Activated T-cell treated with anti-CD3 and anti-CD28 coated beads, Interleukin-2, amount 50 U/mL, for 48 hours (primary cell): ENCODE results near the gene MB.
A peak's percentile ranks its signal among the peaks of the same experiment; 100 is the strongest.
"Not testable (repeated sequence)": the region's sequence is repeated elsewhere in the genome, so short reads cannot be mapped to it uniquely, and the experiment has no call there.

ENCODE experiments used
- DNase-seq, 2 experiments: peaks; one replicate each; pipeline ENCODE4 v3.0.0-alpha.2; 2020

Gene MB

DNA sequence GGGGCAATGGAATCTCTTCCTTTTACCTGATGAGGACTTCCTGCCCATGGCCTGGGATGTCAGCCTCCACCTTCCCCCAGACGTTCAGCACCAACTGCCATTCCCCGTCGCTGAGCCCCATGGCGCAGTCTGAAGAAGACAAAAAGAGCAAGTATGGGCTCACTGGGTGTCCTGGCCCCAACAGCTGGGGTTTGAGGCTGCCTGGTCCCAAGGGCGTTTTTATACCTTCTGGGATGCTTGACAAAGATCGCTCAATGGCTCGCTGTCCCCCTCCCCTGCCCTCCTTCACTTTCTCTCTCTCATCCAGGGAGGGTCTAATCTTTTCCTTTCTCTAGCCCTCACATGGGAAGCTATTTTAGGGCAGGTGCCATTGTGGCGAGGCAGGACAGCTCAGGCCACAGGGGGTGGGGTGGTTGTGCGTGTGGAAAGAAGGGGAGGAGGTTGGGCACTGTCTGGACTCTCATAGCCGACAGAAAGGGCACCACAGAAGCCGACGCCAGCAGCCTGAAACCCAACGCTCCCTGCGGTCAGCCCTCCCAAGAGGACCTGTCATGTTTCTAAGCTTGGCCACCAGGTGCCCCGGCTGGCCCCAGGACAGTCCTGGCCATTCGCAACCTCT, at the start of gene MB:
Gene MB (minus strand): TSS at position 193 of the 619 bp plus-strand sequence. CDS start 72 bp downstream, at position 121.
- no peak for DNase-seq

DNA sequence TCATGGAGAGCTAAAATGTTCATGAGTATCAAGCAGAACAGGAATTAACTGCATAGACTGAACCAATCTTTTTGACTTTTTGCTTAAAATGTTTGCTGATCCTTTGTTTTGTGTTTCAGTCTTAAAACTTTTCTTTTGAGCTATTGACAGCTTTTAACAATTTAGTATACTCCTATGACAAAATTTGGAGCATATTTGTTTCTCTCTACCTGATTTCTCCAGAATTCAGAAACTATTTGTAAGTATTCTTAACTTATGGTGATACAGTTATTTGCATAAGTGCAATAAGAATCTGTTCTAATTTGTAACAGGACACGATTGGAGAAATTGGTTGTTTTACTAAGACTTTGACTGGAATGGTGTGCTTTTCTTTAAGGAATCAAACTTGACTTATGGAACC, 49.6 kb upstream of the MB start:
- not testable (repeated sequence) for DNase-seq

DNA sequence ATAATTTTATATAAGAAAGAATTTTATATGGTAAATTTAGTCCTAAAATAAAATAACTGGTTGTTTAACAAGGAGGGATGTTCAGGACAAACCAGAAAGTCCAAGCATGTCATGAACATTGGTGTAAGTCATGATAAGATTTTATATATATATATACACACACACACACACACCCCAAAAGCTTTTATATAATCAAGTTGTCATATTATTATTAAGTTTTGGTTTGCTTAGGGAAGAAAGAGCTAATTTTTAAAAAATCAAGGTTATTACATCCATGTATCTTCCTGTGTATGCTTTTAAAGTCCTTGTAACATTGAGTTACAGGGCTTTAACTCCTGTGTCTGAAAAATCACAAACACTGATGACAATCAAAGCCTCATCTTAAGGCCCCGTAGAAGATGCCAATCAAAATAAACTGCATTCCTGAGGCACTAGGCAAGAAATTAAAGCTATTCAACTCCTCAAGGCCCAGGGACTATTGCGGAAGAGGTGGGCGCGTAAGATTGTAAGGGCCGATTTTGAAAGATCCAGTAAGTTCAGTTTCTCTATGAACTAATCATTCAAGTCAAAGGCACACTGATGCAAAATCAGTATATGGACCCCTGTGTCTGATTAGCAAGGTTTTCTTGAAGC, 47.9 kb upstream of the MB start:
- DNase-seq = no peak

DNA sequence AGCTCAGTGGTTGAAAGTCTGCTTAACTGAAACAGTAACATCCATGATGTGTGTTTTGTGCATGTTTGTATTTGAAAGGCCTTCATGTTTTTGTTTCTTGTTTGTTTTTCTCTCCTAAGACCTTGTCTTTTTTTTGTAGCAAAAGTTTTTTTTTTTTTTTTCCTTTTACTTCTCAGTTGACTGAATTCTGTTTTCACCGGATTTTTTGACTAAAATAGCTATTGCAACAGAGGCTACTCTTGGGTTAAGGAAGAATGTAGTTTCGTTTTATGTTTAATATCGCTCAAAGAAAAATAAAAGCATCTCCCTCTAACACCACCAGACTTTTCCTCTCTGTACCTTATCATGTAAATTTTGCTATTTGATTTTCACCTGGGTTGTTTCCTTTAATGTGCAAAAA, 46.2 kb upstream of the MB start:
- no peak for DNase-seq

DNA sequence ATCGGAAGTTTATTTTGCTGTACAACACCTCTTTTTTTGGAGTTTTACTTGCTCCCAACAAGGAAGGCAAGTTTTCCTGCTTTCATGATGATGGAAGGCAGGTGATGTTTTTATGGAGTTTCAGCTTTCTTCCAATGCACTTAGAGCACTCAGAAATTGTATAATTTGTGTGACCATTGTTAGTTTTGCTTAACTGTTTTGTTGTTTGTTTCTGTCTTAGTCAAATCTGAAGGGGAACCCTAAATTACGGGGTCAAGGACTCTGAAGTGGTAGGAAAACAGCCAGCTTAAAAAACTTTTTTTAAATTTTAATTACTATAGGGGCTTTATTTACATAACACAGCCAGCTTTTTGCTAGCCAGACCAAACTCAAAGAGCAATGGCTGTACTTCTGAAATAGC, 45.8 kb upstream of the MB start:
- no peak for DNase-seq

DNA sequence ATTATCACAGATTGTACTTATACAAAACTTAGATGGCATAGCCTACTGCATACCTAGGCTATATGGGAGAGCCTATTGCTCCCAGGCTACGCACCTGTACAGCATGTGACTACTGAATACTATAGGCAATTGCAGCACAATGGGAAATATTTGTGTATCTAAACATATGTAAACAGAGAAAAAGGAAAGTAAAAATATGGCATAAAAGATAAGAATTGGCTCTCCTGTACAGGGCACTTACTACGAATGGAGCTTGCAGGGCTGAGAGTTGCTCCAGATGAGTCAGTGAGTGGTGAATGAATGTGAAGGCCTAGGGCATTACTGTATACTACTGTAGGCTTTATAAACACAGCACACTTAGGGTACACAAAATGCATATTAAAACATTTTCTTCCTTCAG, 44.3 kb upstream of the MB start:
- DNase-seq = no peak

DNA sequence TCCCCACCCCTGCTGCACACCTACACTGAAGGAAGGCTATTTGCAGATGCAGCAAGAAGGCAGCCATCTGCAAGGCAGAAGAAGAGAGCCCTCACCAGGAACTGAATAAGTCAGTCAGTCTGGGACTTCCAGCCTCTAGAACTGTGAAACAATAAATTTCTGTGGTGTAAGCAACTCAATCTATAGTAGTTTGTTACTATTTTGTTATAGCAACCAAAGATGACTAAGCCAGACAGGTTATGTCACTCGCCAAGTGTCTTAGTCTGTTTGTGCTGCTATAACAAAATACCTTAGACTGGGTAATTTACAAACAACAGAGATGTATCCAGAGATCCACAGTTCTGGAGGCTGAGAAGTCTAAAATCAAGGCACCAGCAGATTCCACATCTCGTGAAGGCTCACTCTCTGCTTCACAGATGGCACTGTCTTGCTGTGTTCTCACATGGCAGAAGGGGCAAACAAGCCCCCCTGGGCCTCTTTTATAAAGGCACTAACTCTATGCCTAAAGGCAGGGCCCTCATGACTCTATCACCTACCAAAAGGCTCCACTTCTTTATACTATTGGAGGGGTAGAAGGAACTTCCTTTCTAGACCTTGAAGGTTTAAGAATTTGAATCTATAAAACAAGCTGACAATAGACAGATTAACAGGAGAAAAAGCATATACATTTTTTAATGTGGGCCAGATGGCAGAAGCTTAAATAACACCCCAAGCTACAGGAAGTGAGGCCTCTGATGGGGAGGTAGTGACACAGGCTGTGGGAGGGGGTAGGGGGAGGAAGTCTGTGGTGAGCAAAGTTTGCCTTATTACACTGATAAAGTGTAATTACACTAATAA, 43.4 kb upstream of the MB start:
- peak in 1 of 2 experiments; percentile 41 for DNase-seq

DNA sequence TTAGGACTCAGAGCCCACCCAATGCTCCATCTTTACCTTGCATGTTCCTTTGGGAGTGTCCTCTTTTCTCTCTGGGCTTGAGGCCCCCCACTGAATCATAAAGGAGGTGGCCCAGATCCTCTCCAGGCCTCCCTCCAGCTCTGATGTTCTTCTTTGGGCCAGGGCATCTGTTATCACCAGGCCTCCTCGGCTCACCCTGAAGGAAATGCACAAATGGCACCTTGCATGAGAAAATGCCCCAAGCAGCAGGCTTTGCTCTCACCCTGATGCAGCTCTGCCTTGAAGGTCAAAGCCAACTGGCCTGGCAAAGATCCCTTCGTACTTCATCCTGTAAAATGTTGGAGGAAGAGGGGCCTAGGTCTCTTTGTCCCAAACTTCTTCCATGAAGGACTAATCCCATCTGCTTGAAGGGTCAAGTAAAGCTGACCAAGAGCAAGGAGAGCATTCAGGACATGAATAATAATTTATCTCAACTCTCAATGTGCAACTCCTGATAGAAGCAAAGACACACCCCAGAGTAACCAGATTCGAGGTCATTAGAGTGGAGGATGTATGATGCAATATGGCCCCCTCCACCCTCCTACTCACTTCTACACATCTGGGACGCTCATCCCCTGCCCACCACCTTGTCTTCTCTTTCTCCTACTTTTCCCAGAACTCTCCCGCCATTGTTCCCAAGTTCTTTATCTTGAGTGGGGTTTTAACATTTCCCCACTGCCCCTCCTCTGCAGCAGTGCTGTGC, 40.6 kb upstream of the MB start:
- no peak for DNase-seq

DNA sequence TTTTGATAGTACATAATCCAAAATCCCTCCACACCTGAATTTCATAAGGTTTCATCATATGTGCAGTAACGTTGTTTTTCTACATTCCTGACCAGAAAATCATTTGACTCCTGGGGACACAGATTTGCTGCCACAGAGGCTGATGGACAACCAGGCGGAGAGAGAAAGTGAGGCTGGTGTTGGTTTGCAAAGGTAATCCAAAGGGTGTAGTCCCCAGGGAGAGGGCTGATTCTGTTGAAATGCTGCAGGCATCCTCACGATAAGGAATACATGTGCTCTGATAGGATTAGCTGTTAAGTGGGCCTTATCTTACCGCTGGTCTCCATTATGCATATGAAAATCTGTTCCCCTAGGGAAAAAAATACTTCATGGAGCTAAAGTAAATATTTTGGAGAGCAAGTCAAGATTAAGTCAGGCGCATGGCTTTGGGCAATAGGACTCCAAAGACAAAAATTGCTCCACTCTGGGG, 39.2 kb upstream of the MB start:
- DNase-seq = no peak

DNA sequence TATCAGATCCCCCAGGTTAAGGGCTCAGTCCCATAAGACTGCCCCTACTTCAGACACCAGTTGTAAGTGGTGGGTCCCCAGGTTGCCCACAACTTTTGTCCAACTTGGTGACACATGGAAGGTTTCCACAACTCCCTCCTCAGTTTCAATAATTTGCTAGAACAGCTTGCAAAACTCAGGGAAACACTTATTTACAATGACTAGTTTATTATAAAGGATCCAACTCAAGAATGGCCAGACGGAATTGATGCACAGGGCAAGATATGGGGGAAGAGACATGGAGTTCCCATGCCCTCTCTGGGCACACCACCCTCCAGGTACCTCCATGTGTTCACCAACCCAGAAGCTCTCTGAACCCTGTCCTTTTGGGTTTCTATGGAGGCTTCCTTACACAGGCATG, 36.7 kb upstream of the MB start:
- DNase-seq = peak in 1 of 2 experiments; percentile 11

DNA sequence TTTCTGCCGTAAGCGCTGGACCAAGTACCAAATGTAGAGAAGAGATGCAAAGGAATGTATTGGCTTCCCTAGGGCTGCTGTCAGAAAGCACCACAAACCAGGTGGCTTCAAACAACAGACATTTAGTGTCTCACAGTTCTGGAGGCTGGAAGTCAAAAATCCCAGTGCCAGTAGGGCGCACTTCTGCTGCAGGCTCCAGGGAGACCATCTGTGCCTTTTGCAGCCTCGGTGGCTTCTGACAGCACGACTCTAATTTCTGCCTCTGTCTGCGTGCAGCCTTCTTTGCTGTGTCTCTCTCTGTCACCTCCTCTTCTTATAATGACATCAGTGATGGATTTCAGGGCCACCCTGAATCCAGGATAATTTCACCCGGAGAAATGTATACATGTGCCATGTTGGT, 34.0 kb upstream of the MB start:
- peak in 1 of 2 experiments; percentile 19 for DNase-seq

DNA sequence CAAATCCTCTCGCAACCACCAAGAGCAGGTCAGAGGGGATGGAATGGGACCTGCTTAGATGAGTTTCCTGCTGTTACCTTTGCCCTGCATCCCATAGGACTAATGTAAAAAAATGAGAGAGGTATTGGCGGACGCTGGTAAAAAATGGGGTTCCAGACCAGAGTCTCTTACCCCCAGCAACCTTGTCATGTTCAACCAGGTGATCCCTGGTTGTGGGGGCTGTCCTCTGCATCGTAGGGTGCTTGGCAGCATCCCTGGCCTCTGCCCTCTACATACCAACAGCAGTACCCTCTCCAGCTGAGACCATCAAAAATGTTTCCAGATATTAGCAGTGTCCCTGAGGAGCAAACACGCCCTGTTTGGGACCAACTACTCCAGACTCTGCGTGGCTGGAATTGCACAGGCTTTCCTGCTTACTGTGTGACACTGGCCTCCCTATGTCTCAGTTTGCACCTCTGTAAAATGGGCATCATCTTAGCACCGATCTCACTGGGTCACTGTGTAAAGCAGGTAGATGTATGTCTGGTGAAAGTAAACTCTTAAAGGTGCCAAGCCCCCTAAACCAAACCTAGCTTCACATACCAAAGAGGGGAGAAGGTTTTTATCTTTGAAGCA, 32.6 kb upstream of the MB start:
- peak in 1 of 2 experiments; percentile 26 for DNase-seq

DNA sequence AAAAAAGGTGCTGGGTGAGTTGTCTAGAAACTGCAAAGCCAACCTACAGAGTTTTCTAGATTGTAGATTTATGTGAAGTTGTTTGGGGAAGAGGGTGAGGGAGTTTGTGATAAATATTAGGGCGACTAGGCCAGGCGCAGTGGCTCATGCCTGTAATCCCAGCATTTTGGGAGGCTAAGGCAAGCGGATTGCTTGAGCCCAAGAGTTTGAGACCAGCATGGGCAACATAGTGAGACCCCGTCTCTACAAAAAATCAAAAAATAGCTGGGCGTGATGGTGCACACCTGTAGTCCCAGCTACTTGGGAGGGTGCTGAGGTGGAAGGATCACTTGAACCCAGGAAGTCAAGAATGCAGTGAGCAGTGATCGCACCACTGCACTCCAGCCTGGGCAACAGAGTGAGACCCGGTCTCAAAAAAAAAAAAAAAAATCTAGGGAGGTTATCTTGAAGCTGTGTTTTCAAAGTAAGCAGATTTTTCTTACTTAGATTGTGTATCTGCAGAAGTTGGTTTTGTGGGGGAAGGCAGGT, 32.0 kb upstream of the MB start:
- DNase-seq = peak; percentile 45 to 47

DNA sequence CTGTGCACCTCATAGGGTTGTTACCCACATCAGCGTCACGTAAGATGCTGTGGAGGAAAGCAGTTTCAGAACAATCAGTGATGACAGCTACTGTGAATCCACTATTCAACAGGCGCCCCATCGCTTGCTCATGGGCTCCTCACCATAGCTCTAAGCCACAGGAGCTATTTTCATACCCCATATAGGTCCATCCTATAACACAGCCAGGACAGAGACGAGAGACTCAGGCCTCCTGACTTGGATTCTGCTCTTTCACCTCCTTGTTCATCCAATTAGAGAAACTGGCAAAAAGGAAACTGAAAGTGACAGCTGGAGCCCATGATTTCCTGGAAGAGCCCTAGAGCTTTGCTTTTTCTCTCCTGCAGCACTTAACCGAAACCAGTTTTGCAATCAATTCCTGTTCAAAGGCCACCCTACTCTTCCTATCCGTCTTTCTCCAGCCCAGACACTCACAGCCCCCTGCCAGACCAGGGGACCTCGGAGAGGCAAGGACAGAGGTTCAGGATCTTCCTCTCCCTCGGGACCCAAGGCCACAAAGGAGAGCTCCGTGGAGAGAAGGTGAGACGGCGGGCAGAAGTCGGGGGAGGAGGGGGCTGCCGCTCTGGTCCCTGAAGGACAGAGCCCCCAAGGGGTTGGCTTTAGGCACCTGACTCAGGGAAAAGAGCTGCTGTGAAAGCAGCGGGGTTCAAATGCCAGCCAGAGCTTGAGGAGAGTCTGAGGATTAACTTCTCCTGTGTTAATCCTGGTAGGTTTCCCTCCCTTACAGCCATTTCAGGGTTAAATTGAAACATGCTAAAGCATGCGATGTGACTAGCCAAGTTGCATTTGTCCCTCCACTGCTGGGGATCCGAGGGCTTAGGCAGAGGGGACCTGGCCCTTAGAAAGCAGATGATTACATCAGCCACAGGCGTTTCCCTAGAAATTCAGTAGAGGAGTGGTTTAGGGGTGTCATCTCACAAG, 31.2 kb upstream of the MB start, which contains the start of gene APOL6:
Gene APOL6 (plus strand): TSS at position 381 of the 960 bp plus-strand sequence. CDS start 7,980 bp downstream, outside the sequence.
- peak; percentile 72 to 79 for DNase-seq

DNA sequence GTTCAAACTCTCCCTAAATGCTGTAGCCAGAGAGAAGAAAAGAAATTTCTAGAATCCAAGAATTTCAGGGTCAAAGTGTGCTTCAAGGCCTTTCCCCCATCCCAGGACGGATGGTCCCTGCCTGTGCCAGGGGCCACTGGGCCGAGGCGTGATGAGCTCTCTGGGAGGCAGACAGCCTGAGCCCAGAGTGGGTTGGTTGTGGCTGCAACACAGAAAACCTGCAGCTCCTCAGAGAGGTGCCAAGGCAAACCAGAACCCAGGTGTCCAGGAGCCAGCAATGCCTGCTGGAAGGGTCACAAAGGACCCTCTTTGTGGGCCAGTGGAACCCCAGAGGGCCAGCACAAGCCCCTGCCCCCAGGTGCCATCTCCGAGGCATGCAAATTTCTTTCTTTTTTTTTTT, 28.5 kb upstream of the MB start:
- peak in 1 of 2 experiments; percentile 14 for DNase-seq

DNA sequence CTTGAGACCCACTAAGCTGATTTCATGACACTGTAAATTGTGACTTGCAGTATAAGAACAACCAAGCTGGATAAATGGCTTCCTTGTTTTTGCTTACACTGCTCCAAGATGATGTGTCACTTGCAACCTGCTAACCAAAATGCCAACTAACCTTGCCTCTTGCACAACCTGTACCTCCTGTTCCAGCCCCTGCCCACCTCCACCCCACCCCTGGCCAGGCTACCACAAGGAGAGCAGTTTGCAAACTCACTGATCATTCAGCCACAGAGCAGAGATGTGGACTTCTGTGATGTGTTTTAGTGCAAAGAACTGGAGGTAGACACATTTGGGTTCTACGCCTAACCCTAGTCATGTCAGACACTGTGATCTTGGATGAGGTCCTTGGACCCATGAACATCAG, 26.9 kb upstream of the MB start:
- DNase-seq = peak in 1 of 2 experiments; percentile 10

DNA sequence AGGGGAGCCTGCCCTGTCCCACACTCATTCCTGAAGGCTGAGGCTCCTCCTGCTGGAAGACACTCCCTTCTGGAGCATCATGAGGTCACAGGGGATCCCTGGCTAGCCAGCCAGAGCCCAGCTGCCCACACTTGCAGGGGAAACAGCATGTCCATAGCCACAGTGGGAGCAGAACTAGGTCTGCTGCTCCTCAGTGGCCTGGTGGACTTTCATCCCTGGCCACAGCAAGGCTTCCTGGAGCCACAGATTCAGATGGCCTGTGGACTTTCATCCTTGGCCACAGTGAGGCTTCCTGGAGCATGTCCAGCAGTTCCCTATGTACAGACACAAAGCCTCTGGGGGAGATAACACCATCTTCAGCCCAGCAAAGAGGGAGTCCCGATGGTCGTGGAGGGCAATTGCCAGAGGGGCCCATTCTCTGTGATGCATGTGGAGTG, 25.2 kb upstream of the MB start:
- peak in 1 of 2 experiments; percentile 10 for DNase-seq

DNA sequence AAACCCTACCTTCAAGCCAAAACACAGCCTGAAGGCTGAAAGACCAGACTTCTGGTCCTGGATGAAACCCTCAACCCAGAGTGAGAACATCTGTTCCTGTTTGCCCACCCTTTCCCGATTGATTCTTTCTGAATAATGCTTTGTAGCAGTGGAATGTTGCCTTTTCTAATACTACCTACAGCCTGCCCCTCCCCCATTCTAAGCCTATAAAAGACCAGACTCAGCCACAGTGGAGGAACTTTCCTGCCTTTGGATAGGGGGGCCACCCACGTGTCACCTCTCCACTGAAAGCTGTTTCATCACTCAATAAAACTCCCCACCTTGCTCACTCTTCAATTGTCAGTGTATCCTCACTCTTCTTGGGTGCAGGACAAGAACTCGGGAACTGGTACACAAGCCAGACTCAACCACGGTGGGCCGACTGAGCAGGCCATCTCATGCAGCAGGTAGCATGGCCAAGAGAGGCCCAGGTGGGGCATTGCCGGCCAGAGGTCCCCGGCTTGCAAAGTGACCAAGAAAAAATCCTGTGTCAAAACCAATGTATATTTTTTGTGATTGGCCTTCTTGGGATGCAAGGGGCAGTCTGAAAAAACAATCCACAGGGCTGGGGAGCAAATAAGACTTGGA, 24.5 kb upstream of the MB start:
- peak in 1 of 2 experiments; percentile 11 for DNase-seq

DNA sequence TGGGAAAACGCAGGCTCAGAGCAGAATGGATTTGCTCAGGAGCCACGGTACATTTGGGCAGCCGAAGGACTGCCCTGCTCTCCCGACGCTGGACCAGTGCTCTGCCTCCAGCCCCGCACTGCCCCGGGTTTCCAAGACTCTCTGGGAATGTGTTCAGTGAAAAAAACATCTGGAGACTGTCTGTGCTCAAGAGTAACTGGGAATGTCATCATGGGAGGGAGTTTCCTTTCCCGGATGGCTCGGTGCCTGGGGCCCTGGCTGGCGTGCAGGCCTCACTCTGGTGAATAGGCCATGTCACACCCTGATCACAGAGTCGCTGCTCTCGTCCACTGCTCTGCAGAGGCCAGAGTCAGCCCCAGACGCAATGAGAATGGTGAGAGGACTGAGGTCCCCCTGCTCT, 21.3 kb upstream of the MB start:
- DNase-seq = no peak

DNA sequence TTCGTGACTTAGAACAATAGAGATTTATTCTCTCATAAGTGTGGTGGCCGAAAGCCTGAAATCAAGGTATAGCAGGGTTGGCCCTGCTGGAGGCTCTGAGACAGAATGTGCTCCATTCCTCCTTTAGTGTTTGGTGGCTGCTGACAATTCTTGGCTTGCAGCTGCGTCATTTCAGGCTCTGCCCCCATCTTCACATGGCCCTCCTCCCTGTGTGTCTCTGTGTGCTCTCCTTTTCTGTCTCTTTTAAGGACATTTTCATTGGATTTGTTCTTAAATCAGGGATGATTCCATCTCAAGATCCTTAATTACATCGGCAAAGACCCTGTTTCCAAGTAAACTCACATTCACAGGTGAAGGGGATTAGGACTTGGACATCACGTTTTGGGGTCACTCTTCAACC, 20.9 kb upstream of the MB start:
- no peak for DNase-seq
